Osteoblast (primary cell): ENCODE data around the gene XIRP2. TPM values are rescaled to one million over a fixed set of nuclear protein-coding genes. Genes with fewer than 3 reads are reported as not detected.

Source experiments
- DNase-seq: peaks from one replicate; pipeline ENCODE4 v3.0.0; 2011; ENCODE audit warnings: low spot score, mixed read lengths; ENCODE audit not compliant: insufficient read length; ENCODE audit errors: missing footprints
- H2AFZ ChIP-seq: 2 replicates; pipeline ENCODE4 v1.6.0; 2011; ENCODE audit warnings: mild to moderate bottlenecking, low read length
- H3K27ac ChIP-seq: 2 replicates; pipeline ENCODE4 v1.5.1; 2011; ENCODE audit warnings: mild to moderate bottlenecking, low read depth, low read length, moderate library complexity
- H3K27me3 ChIP-seq: 2 replicates; pipeline ENCODE4 v1.6.0; 2012; ENCODE audit warnings: mild to moderate bottlenecking, control low read depth, inconsistent platforms, low read length, moderate library complexity; ENCODE audit not compliant: insufficient read depth
- H3K36me3 ChIP-seq: 2 replicates; pipeline ENCODE4 v1.5.1; 2011; ENCODE audit warnings: mild to moderate bottlenecking, low read length, control low read depth, moderate library complexity; ENCODE audit not compliant: insufficient read depth
- H3K4me1 ChIP-seq: 2 replicates; pipeline ENCODE4 v1.5.1; 2011; ENCODE audit warnings: mild to moderate bottlenecking, low read length, control low read depth, moderate library complexity; ENCODE audit not compliant: insufficient read depth
- H3K4me2 ChIP-seq: 2 replicates; pipeline ENCODE4 v1.6.0; 2011; ENCODE audit warnings: mild to moderate bottlenecking, low read length; ENCODE audit not compliant: insufficient read depth
- H3K4me3 ChIP-seq: fragments of 200-600 bp; sonication (generic); 3 replicates; pipeline ENCODE4 v1.5.1; 2012; ENCODE audit warnings: mild to moderate bottlenecking, low read length, inconsistent platforms; ENCODE audit not compliant: insufficient read depth
- H3K79me2 ChIP-seq: 2 replicates; pipeline ENCODE4 v1.6.0; 2012; ENCODE audit warnings: mild to moderate bottlenecking, low read length, control low read depth, inconsistent platforms; ENCODE audit not compliant: insufficient read depth
- H3K9me3 ChIP-seq: 2 replicates; pipeline ENCODE4 v1.5.1; 2011; ENCODE audit warnings: low read depth, low read length, control low read depth
- H4K20me1 ChIP-seq: 2 replicates; pipeline ENCODE4 v1.6.0; 2012; ENCODE audit warnings: mild to moderate bottlenecking, low read length, control low read depth; ENCODE audit not compliant: insufficient read depth
- CTCF ChIP-seq: IDR thresholded peaks from 2 replicates; pipeline ENCODE4 v1.5.1; 2011; ENCODE audit warnings: mild to moderate bottlenecking, low read depth, low read length, moderate library complexity; ENCODE audit errors: extremely low read depth
- total RNA-seq: library from RNA; depleted of rRNA; stranded (reverse); fragments of >200 nt; gene quantifications from 2 replicates; pipeline ENCODE4 v1.2.3, GENCODE V29; 2012

Gene XIRP2
- total RNA-seq, 1 donor: not detected

GRCh38 chr2:166994588-166995336, 106.5 kb downstream of the XIRP2 start:
- Histone ChIP-seq H3K36me3 (no peaks in the 10 kb centered on the region), H3K79me2 (no peaks in the 10 kb centered on the region), H4K20me1 (no peaks in the 10 kb centered on the region), H3K4me2 (no peak overlapping the region), H3K9me3 (no peaks in the 10 kb centered on the region), H2AFZ (no peak overlapping the region), H3K27ac (no peak overlapping the region), H3K4me3 (no peak overlapping the region), H3K4me1 (no peaks in the 10 kb centered on the region), H3K27me3 (no peaks in the 10 kb centered on the region)
- no peak for TF ChIP-seq CTCF
- no peak for DNase-seq

- H3K27ac ChIP-seq: no peak overlapping the region
- no peak for TF ChIP-seq CTCF
- H4K20me1 ChIP-seq: no peaks in the 10 kb centered on the region
- H2AFZ ChIP-seq: no peak overlapping the region
- no peak overlapping the region for H3K4me2 ChIP-seq
- H3K9me3 ChIP-seq: no peaks in the 10 kb centered on the region
- no peaks in the 10 kb centered on the region for H3K27me3 ChIP-seq
- H3K79me2 ChIP-seq: no peaks in the 10 kb centered on the region
- DNase-seq: no peak
- H3K4me3 ChIP-seq: no peak overlapping the region
- no peaks in the 10 kb centered on the region for H3K36me3 ChIP-seq
- H3K4me1 ChIP-seq: no peaks in the 10 kb centered on the region
Observed at GRCh38 chr2:166996465-166996864, 108.2 kb downstream of the XIRP2 start.

- no peaks in the 10 kb centered on the region for H3K36me3 ChIP-seq
Observed at GRCh38 chr2:167001165-167001564, 112.9 kb downstream of the XIRP2 start.

More at GRCh38 chr2:167001165-167001564, 112.9 kb downstream of the XIRP2 start:
- Histone ChIP-seq H3K4me3 (no peak overlapping the region), H3K9me3 (no peaks in the 10 kb centered on the region), H2AFZ (no peak overlapping the region), H3K4me2 (no peak overlapping the region), H3K79me2 (no peaks in the 10 kb centered on the region), H3K27me3 (no peaks in the 10 kb centered on the region), H3K27ac (no peak overlapping the region), H3K4me1 (no peaks in the 10 kb centered on the region), H4K20me1 (no peaks in the 10 kb centered on the region)
- TF ChIP-seq CTCF: no peak
- no peak for DNase-seq
